Esophagus squamous epithelium (tissue), 4 donors: ENCODE results near the gene SPG21.

Source experiments
- POLR2A ChIP-seq, 4 donors: fragments of 450-650 bp; IDR thresholded peaks; one replicate each; pipeline ENCODE4 v1.6.1; 2017; ENCODE audit warnings: antibody characterized with exemption in 4 of 4, mild to moderate bottlenecking in 4 of 4, moderate library complexity in 3 of 4
- TF ChIP-seq, protein P1 (sequence below), 6 experiments: fragments of 450-650 bp in 4 of 6; fragments of 200-600 bp in 2 of 6; sonication (generic) in 2 of 6; IDR thresholded peaks; one replicate each; pipeline ENCODE4 v1.5.1; 2016 to 2019; ENCODE audit warnings: antibody characterized with exemption in 6 of 6, mild to moderate bottlenecking in 4 of 6, moderate library complexity in 4 of 6

DNA sequence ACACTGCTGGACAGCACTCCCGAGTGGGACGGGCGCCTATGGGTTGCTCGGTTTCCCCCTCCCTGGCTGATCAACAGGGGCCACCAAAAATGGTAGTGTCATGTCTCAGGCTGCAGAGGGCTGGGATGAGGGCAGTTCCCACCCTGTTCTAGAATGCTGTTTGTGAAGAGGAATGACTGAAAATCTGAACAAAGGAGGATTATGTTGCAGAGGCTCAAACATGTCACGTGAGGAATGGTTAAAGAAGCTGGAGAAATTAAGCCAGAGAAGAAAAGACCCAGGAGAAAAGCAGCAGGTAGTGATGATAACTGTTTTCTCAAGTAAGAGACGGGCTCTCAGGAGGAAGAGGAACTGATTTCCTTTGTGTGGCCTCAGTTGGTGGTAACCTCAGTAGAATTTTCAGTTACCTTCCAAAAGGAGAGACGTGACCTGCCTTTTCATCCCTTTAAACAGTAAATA is 10.4 kb downstream of the SPG21 start:
- no peak for TF ChIP-seq POLR2A (IDR thresholded peaks at IDR 0.05)
- TF ChIP-seq, protein P1, sequence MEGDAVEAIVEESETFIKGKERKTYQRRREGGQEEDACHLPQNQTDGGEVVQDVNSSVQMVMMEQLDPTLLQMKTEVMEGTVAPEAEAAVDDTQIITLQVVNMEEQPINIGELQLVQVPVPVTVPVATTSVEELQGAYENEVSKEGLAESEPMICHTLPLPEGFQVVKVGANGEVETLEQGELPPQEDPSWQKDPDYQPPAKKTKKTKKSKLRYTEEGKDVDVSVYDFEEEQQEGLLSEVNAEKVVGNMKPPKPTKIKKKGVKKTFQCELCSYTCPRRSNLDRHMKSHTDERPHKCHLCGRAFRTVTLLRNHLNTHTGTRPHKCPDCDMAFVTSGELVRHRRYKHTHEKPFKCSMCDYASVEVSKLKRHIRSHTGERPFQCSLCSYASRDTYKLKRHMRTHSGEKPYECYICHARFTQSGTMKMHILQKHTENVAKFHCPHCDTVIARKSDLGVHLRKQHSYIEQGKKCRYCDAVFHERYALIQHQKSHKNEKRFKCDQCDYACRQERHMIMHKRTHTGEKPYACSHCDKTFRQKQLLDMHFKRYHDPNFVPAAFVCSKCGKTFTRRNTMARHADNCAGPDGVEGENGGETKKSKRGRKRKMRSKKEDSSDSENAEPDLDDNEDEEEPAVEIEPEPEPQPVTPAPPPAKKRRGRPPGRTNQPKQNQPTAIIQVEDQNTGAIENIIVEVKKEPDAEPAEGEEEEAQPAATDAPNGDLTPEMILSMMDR (IDR thresholded peaks at IDR 0.05) = no peak
